Kasumi-1 (cell line): ENCODE measurements around the gene BPNT1.
"Not testable (repeated sequence)": the region's sequence is repeated elsewhere in the genome, so short reads cannot be mapped to it uniquely, and the experiment has no call there.

Source experiments
- DNase-seq, 2 experiments: peaks; one replicate each; lab custom pipeline; 2025; lab: John Stamatoyannopoulos, UW

Gene BPNT1, protein sequence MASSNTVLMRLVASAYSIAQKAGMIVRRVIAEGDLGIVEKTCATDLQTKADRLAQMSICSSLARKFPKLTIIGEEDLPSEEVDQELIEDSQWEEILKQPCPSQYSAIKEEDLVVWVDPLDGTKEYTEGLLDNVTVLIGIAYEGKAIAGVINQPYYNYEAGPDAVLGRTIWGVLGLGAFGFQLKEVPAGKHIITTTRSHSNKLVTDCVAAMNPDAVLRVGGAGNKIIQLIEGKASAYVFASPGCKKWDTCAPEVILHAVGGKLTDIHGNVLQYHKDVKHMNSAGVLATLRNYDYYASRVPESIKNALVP

GRCh38 chr1:220089650-220090556, at the start of gene BPNT1:
TSS of gene BPNT1 (minus strand) at chr1:220089788. CDS start at chr1:220079846, 9,942 bp downstream.
- DNase-seq = peak; percentile 91 to 94

DNA sequence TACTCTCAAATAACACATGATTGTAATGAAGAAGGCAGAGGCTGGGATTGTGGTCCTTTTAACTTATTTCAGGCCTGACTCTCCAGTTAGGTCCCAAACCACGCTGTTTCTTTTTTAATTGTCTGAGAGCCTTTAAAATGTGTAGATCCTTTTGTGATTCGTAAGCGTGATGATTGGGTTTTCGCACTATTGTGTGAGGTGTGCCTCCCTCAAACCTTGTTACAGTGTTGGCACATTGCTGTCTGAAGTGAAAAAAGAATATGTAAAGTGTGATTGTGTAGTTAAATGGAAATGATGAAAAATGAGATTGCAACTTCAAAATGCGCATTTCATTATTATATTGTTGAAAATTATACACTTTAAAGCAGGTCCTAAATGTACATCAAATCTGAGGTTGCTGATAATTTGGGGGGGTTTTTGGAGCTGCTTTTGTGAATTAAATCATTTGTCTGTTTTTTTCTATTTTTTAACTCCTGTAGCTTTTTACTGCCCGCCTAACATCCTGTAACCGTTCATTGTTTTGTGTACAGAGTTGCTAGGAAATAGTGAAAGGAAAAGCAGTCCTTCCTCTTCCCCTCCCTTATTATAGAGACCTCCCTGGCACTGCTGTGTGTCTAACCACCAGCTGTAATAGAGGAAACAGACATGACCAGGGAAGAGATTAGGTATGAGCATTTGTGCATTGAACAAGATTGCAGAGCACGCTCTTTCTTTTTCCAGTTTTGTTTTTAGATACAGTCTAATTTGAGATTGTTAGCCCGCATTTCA, 47.6 kb upstream of the BPNT1 start:
- DNase-seq = peak; percentile 98 to 99

DNA sequence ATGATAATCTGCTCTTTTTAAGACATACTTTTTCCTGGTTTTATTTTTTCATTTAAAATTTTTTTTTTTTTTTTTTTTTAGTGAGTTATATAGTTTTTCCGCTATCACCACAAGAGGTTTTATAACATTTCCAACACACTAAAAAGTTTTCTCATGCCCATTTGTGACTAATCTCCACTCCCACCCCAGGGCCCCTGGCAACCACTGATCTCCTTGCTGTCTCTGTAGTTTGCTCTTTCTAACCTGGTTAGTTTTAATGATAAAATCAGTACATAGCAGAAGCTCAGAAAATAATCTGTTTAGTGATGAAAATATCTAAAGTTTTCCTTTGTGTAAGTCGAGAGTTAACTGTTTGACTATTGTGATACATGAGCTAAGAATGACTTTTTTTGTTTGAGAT, 46.2 kb upstream of the BPNT1 start:
- DNase-seq = no peak

DNA sequence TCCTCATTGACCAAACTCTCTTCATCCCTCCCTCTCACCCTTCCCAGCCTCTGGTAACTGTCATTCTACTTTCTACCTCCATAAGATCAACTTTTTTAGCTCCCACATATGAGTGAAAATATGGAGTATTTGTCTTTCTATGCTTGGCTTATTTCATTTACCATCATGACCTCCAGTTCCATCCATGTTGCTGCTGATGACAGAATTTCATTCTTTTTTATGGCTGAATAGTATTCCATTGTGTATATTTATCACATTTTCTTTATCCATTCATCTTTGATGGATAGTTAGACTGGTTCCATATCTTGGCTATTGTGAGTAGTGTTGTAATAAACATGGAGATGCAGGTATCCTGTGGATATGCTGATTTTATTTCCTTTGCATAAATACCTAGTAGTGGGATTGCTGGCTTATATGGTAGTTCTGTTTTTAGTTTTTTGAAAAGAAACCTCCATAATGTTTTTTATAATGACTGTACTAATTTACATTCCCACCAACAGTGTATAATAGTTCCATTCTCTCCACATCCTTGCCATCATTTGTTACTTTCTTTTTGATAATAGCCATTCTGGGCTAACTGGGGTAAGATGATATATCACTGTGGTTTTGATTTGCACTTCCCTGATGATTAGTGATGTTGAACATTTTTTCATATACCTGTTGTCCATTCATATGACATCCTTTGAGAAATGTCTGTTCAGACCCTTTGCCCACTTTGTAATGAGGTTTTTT, 40.1 kb upstream of the BPNT1 start:
- DNase-seq = no peak

GRCh38 chr1:220127076-220127475, 37.5 kb upstream of the BPNT1 start:
- DNase-seq = no peak

DNA sequence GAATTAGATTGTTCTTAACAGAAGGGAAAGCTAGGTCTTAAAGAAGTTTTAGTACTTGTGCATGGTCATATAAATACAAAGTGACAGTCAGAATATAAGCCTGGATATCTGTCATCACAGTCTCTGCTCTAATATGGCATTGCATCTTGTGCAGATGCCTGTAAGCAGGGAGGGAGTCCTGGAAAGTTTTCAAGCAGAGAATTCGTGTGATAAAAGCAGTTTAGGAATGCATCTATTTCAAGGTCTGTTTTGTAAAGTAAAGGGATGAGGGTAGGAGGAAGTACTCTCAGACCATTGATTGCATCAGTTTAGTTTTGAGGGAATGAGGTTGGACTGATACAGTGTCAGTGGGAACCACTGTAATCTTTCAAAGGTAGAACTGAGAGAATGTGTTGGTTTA, 35.0 kb upstream of the BPNT1 start:
- DNase-seq = peak; percentile 15 to 16

DNA sequence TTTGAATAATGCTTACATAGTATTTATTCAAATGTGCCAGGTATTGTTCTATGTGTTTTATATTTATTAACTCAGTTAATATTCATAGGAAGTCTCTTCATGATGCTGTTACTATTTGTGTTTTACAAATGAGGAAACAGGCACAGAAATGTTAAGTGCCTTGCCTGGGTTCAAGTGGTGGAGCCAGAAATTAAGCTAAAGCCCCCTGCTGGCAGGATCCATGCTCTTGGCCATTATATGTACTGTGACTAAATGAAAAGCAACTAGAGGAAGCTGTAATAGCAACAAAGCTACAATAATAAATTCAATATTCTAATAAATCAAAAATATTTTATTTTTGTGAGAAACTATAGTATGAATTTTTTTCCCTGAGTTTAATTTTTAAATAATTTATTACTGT, 34.3 kb upstream of the BPNT1 start:
- peak; percentile 44 to 59 for DNase-seq

GRCh38 chr1:220123066-220123465, 33.5 kb upstream of the BPNT1 start:
- DNase-seq = no peak

DNA sequence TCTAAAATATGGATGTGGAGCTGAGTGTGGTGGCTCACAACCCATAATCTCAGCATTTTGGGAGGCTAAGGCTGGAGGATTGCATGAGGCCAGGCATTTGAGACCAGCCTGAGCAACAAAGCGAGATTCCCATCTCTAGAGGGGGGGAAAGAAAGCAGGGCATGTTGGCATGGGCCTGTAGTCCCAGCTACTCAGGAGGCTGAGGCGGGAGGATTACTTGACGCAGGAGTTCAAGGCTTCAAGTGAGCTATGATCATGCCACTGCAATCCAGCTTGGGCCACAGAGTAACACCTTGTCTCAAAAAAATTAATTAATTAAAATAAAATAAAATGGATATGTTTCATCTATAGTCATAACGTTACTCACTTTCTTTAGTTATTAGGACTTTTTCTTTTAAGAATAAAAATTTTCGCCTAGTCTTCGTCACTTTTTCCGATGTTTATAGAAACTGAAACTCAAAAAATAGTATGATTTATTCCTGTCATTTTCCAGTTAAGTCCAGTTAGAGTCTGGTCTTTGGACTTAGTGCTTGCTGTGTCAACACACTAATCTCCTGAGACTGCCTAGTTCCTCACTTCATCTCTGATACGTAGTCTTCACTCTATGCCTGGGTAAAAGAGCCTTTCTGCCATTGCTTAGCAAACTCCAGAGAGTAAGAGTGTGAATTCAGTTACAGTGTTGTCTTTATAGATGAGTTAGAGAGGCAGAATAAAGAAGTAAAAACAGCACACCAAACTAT, 32.4 kb upstream of the BPNT1 start:
- DNase-seq = no peak

- no peak for DNase-seq
Measured at GRCh38 chr1:220119043-220119512, 29.5 kb upstream of the BPNT1 start.

DNA sequence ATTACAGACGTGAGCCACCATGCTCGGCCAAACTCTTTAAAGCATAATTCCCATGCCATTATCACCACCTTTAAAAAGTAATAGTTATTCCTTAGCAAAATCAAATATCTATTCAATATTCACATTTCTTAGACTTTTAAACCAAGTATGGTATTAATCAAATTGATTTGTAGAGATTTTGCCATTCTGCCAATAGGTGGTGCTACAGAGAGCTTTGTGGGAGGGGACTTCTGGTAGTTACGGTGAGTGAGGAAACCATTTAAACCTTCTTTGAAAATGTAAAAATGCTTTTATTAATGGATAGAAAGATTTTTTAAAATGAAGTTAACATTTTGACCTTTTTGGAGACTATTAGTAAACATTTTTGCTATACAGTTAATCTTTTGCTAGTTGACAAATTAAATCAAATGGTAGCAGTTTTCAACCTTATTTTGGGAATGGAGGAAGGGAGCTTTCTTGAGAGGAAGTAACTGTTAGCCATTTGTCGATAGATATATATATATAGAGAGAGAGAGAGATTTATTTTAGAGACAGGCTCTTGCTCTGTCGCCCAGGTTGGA, 23.6 kb upstream of the BPNT1 start:
- peak; percentile 17 to 66 for DNase-seq

DNA sequence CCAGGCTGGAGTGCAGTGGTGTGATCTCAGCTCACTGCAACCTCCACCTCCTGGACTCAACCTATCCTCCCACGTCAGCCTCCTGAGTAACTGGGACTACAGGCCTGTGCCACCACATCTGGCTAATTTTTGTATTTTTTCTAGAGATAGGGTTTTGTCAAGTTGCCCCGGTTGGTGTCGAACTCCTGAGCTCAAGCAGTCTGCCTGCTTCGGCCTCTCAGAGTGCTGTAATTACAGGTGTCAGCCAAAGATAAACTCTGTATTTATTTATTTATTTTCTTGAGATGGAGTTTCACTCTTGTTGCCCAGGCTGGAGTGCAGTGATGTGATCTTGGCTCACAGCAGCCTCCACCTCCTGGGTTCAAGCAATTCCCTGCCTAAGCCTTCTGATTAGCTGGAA, 23.0 kb upstream of the BPNT1 start:
- not testable (repeated sequence) for DNase-seq

- not testable (repeated sequence) for DNase-seq
Measured at GRCh38 chr1:220110473-220110872, 20.9 kb upstream of the BPNT1 start.

GRCh38 chr1:220099826-220100225, 10.2 kb upstream of the BPNT1 start:
- no peak for DNase-seq

DNA sequence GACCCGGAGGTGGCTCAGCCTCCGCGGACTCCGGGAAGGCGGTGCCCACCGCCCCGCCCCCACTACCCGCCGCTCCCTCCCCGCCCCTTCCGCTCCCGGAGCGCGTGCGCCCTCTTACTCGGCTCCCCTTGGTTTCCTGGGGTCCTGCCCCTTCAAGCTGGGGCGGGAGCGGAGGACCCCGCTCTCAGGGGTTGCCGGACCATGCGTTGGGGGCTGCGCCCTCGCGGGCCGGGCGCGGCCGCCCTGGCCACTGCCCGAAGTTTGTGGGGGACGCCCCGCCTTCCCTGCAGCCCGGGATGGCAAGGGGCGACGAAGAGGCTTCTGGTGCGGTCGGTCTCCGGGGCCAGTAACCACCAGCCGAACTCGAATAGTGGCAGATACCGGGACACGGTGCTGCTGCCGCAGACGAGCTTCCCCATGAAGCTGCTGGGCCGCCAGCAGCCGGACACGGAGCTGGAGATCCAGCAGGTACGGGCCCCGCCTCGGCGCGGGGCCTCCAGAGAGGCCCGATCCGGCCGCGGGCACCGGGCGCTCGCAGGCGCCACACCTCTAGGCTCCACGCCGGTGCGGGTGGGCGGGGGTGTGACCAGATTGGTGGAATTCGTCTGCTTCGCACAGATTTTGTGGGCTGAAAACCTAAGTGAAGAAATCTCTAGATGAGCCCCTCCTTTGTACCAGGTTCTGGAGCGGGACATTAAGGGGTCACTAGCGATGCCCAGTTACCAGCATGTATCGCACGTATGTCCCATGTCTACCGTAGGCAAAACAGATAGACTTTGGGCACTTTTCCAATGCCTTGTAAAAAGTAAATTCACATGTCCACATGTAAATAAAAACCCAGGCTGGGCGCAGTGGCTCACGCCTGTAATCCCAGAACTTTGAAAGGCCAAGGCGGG, 4.7 kb upstream of the BPNT1 start, which contains the start of gene IARS2:
Gene IARS2, plus strand, starts transcription at position 117 of the 896 bp plus-strand sequence. Its CDS starts 85 bp downstream, at position 202.
- DNase-seq = peak; percentile 83 to 87

DNA sequence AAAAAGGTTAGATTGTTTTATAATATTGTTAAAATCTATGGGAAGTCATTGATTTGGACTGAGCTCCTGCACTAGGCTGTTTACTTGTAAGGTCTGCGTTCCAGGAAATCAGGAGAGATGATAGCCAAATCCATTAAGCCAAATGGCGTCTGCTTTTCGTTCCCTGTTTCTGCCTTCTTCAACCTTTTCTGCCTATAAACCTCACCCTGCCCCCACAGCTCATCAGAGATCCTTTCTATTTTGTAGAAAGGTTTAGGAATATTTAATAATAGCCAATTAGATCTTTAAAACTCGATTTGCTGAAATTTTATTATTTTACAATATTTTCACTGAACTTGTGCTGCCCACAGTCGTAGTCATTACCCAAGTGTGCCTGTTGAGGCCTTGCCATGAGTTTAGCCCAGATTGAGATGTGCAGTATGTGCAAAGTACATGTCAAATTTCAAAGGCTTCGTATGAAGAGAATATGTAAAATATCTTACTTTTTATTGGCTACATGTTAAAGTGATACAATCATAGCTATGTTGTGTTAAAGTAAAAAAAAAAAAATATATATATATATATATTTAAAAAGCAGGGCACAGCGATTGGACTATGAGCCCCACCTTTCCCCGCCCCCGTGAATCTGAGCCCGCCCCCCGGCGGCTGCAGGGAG, 3.9 kb upstream of the BPNT1 start:
- DNase-seq = no peak

DNA sequence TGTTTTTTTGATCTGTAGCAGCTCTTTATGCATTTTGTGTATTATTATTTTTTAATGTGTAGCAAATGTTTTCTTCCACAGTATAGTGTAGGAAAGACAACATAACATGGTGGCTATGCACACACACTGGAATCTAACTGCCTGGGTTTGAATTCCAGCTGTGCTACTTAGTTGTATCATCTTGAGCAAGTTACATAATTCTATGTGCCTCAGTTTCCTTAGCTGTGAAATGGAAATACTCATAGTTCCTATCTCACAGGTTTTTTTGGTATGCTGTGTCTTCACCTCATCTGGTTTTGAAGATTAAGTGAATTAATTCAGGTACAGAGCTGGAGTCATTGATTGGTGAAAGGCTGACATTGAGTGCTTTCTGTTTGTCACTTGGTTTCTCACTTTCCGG, 3.1 kb upstream of the BPNT1 start:
- DNase-seq = no peak

GRCh38 chr1:220086261-220086686, 3.3 kb downstream of the BPNT1 start:
- peak; percentile 26 to 27 for DNase-seq

DNA sequence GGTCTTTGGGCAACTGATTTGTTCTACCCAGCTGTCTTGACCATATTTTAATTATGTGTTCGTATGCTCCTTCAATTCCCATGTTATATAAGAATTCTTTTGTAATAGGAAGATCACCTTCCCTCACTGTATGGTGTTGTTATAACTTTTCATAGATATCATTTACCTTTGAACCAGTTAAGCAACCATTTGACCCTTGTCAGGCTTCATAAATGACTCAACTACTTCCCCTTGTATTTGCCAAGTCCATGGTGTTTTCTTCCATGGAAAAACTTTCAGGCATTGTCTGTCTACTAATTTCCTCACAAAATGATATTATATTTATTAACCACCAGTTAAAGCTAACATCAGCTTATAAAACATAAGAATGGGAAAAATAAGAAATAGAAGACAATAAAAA, 5.1 kb downstream of the BPNT1 start:
- no peak for DNase-seq
